Measurements from ENCODE around the gene RPS3. TPM values are rescaled to one million over a fixed set of nuclear protein-coding genes. Genes with fewer than 3 reads are reported as not detected.

Gene RPS3
- total RNA-seq, 1 donor from 2014 or later: 511 TPM

DNA sequence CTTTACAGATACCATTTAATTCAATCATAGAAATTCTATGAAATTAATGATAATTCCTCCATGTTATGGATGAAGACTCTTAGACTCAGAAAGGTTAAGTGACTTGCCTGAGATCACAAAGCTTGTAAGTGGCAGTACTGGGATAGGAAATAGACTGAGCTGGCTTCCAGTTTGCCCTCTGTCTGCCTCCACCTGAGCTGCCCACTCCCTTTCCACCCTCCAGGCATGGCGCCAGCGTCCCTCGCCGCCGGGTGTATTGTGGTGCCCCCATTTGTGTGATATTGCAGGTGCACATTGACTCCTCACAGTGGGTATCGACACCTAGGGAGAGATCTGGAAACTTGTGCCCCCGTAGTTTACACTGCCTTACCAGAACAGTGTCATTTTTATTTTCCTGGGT is 9.4 kb upstream of the RPS3 start:
- Histone ChIP-seq H3K36me3 (no peaks in the 10 kb centered on the region), H3K4me3 (no peak overlapping the region), H3K27me3 (no peaks in the 10 kb centered on the region), H3K4me1 (no peaks in the 10 kb centered on the region), H3K9me3 (no peaks in the 10 kb centered on the region), H3K27ac (no peak overlapping the region)
- intact Hi-C loops (cut with DNase I): no loop called here
- TF ChIP-seq, protein P1, sequence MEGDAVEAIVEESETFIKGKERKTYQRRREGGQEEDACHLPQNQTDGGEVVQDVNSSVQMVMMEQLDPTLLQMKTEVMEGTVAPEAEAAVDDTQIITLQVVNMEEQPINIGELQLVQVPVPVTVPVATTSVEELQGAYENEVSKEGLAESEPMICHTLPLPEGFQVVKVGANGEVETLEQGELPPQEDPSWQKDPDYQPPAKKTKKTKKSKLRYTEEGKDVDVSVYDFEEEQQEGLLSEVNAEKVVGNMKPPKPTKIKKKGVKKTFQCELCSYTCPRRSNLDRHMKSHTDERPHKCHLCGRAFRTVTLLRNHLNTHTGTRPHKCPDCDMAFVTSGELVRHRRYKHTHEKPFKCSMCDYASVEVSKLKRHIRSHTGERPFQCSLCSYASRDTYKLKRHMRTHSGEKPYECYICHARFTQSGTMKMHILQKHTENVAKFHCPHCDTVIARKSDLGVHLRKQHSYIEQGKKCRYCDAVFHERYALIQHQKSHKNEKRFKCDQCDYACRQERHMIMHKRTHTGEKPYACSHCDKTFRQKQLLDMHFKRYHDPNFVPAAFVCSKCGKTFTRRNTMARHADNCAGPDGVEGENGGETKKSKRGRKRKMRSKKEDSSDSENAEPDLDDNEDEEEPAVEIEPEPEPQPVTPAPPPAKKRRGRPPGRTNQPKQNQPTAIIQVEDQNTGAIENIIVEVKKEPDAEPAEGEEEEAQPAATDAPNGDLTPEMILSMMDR (IDR thresholded peaks at IDR 0.05): no peak
- no peak for DNase-seq (ENCODE audit: low spot score in 2 of 2)

DNA sequence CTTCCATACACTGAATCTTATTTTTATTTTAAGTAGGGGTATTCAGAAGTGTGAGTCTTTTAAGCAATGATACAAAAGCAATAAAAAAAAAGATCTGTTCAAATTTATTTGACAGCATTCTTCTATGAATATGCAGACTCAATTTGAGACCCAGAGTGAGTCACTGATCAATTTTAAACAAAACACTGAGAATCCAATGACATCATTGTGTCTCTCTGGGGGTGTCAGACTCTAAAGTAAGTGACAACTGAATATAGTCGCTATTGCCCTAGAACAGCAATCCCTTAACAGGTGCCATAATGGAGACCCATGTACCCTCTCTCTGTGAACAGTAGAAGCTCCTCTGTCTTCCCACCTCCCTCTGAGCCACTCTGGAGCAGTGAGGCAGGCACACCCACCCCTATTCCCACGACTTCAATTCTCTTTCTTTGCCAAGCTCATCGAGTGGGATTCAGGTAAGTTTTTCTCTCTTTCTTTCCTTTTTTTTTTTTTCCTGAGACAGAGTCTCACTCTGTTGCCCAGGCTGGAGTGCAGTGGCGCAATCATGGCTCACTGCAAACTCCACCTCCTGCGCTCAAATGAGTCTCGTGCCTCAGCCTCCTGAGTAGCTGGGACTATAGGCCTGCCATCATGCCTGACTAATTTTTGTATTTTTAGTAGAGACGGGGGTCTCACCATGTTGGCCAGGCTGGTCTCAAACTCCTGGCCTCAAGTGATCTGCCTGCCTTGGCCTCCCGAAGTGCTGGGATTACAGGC is 5.1 kb upstream of the RPS3 start:
- intact Hi-C loops (cut with DNase I): no loop called here
- no peak for DNase-seq (ENCODE audit: low spot score in 2 of 2)
- TF ChIP-seq, protein P1 (IDR thresholded peaks at IDR 0.05): no peak

GRCh38 chr11:75398906-75399305 is 412 bp upstream of the RPS3 start:
- H3K4me3 ChIP-seq: no peak overlapping the region
- no peak for DNase-seq (ENCODE audit: low spot score in 2 of 2)

More for the DNA sequence above, 5.1 kb upstream of the RPS3 start:
- H3K27ac ChIP-seq: no peak overlapping the region
- H3K4me1 ChIP-seq: no peaks in the 10 kb centered on the region
- H3K4me3 ChIP-seq: no peak overlapping the region
- no peaks in the 10 kb centered on the region for H3K36me3 ChIP-seq
- H3K9me3 ChIP-seq: no peaks in the 10 kb centered on the region
- H3K27me3 ChIP-seq: no peaks in the 10 kb centered on the region

GRCh38 chr11:75400146-75400865 is 988 bp downstream of the RPS3 start:
- no peak for DNase-seq (ENCODE audit: low spot score in 2 of 2)
- peak overlapping the region; percentile 70 to 78 for H3K4me3 ChIP-seq
- peaks cover 37 to 43% of the 10 kb centered on the region in 2 donors for H3K36me3 ChIP-seq
- TF ChIP-seq, protein P1 (IDR thresholded peaks at IDR 0.05): no peak
- H3K4me1 ChIP-seq: peaks cover 0 to 6% of the 10 kb centered on the region in 2 donors
- no peaks in the 10 kb centered on the region for H3K9me3 ChIP-seq
- H3K27me3 ChIP-seq: no peaks in the 10 kb centered on the region
- intact Hi-C loops (cut with DNase I): no loop called here
- H3K27ac ChIP-seq: peak overlapping the region; percentile 91 to 98

More at GRCh38 chr11:75398906-75399305, 412 bp upstream of the RPS3 start:
- H3K9me3 ChIP-seq: no peaks in the 10 kb centered on the region
- peaks cover 23 to 29% of the 10 kb centered on the region in 2 donors for H3K36me3 ChIP-seq
- TF ChIP-seq, protein P1 (IDR thresholded peaks at IDR 0.05): no peak
- intact Hi-C loops (cut with DNase I): loop anchor here (2.0 to 5.0 kb wide), 2 partner anchors 33 to 126 kb away; partner anchors contain the start of genes GDPD5 and KLHL35
- peak overlapping the region in 1 of 2 donors; percentile 98 for H3K27ac ChIP-seq
- no peaks in the 10 kb centered on the region for H3K27me3 ChIP-seq
- peaks cover 0 to 6% of the 10 kb centered on the region in 2 donors for H3K4me1 ChIP-seq

DNA sequence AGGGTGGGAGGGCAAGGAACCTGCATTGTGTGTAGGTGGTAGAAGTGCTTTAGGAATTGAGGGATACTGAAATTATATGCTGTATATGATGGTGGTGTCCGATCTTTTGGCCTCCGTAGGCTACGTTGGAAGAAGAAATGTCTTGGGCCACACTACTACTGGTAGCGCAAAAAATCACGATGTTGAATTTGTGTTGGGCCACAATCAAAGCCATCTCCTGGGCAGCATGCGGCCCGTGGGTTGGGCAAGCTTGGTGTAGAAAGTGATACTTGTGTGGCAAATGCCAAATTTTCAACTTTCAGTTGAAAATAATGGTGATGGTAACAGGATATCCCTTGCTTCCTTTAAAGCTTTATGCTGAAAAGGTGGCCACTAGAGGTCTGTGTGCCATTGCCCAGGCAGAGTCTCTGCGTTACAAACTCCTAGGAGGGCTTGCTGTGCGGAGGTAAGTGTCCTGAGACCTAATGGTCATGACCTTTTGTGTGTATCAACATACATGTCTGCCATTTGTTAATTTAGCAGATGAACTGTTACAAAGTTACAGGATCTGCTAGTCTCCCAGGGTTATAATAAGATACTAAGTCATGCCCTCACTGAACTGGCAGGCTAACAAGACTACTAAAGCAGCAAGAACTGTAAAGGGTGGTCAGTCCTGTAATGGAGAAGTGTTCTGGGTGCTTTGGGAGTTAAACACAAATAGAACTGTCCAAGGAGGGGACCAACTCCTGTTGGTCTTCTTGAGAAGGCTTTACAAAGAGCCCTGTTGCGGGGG is 2.9 kb downstream of the RPS3 start:
- TF ChIP-seq, protein P1 (IDR thresholded peaks at IDR 0.05): no peak

More for the DNA sequence above, 2.9 kb downstream of the RPS3 start:
- Histone ChIP-seq H3K9me3 (no peaks in the 10 kb centered on the region), H3K36me3 (peaks cover 55 to 61% of the 10 kb centered on the region in 2 donors), H3K4me3 (no peak overlapping the region), H3K4me1 (peaks cover 0 to 6% of the 10 kb centered on the region in 2 donors), H3K27ac (no peak overlapping the region), H3K27me3 (no peaks in the 10 kb centered on the region)
- DNase-seq (ENCODE audit: low spot score in 2 of 2): no peak
- intact Hi-C loops (cut with DNase I): no loop called here

Data from ascending aorta (tissue), 2 donors.